Measurements from ENCODE around the gene MMS22L.

Gene MMS22L

GRCh38 chr6:97150932-97151331 is 132.1 kb downstream of the MMS22L start:
- H3K27ac ChIP-seq, result no peak overlapping the region

DNA sequence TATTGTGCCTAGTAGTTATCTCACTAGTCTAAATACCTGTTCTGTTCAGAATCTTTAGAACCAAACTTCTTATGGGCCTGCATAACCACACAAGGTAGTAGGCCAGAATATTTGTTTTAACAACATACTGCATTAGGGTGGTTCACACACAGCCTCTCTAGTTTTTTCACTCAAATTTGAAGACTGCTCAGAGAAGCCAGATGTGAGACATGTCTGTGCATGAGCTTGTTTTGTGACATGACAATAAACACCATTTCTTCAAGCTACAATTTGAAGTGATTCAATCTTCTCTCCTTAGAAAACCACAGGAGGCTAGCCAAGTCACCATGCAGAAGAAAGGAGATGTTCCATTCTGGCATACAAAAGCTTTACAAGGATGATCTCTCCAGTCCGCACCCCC is 135.6 kb downstream of the MMS22L start:
- H3K4me3 ChIP-seq, result no peak overlapping the region
- H3K27ac ChIP-seq, result no peak overlapping the region

More at GRCh38 chr6:97150932-97151331, 132.1 kb downstream of the MMS22L start:
- H3K4me3 ChIP-seq, result no peak overlapping the region

DNA sequence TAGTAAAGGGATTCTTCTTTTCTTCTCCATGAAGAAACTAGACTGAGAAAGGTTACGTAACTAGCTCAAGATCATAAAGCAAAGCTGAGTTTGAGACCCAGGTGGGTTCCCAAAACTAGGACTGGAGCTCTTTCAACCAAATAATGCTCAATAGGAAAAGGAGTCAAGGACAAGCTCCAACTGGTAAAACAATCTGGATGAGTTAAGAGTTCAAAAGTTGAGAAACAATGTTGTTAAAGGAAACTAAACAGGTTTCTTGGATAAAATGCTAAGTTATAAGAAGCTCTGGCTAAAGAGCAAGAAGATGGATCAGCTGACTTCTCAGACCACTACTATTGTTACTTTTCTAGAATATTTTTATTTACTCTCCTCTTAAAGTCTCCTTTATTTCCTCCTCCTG is 137.3 kb downstream of the MMS22L start:
- Histone ChIP-seq H3K27ac (no peak overlapping the region), H3K4me3 (no peak overlapping the region)

- Histone ChIP-seq H3K27ac (no peak overlapping the region), H3K4me3 (no peak overlapping the region)
Observed at GRCh38 chr6:97141756-97142155, 141.3 kb downstream of the MMS22L start.

- Histone ChIP-seq H3K4me3 (no peak overlapping the region), H3K27ac (no peak overlapping the region)
Observed at GRCh38 chr6:97138581-97138980, 144.4 kb downstream of the MMS22L start.

DNA sequence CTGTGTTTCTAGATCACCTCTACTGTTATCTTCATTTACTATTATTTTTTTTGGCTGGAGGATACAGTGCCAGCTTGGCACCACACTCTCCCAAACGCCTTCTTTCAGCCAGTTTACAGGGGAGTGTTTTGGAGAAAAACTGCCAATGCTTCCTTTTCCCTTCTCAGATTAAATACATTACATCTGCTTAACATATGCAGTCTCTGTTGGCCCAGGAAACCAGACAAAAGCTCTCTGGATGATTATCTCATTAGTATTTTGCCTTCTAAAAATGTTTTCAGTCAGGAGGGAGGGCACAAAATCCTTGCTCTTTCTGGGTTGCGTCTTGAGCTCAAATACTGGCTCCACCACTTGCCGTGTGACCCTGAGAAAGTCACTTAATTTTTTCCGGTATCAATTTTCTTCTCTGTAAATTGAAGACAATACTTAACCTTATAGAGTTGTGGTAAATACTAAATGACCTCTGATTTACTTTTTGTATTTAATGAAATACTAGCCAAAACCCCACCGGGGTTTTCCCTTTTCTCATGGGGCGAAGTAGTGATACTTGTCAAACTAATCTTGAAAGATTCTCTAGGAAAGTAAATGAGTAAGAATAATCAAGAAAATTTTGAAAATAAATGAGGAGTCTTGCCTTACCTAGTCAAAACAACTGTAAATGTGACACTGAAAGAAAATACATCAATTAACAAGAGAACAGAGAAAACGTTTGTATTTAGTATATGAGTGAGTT is 146.2 kb downstream of the MMS22L start:
- no peak overlapping the region for H3K27ac ChIP-seq
- H3K4me3 ChIP-seq, result no peak overlapping the region

DNA sequence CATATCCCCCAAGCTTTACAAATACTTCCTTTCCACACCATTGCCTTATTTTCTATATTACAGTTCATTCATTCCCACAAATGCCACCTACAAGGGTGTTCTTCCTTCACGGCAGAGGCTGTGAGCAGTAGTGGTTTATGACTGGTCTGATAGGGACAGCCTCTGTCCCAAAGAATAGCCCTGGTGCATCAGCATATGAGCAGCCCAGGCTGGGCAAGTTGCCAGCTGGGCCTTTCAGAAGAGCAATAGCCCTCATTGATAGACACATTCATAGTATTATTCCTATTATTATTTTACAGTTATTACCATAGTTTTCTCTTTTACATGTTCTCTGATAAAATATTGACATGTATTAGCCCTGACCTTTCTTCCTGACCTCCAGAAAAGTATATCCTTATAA is 149.9 kb downstream of the MMS22L start:
- H3K4me3 ChIP-seq, result no peak overlapping the region
- H3K27ac ChIP-seq, result no peak overlapping the region

- Histone ChIP-seq H3K27ac (no peak overlapping the region), H3K4me3 (no peak overlapping the region)
Observed at GRCh38 chr6:97129106-97129505, 153.9 kb downstream of the MMS22L start.

- Histone ChIP-seq H3K4me3 (no peak overlapping the region), H3K27ac (no peak overlapping the region)
Observed at GRCh38 chr6:97128507-97128906, 154.5 kb downstream of the MMS22L start.

DNA sequence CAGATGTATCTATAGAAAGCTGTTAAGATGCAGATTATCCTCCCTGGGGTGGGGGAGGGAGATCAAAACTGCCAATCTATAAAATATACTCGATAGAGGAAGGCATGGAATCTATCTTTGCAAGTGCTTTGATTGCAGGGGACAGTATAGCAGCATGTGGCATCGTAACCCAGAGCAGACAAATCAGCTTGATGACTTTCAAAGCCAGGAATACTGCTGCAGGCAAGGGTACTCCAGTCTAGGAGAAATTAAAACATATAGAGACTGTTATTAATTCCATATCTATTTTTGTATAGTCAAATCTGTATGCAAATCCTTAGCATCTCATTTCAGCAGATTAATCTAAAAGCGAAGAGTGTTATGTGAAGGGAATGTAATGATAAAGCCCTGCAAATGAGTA is 159.4 kb downstream of the MMS22L start:
- no peak overlapping the region for H3K27ac ChIP-seq
- no peak overlapping the region for H3K4me3 ChIP-seq

GRCh38 chr6:97123112-97123511 is 159.9 kb downstream of the MMS22L start:
- Histone ChIP-seq H3K4me3 (no peak overlapping the region), H3K27ac (no peak overlapping the region)

DNA sequence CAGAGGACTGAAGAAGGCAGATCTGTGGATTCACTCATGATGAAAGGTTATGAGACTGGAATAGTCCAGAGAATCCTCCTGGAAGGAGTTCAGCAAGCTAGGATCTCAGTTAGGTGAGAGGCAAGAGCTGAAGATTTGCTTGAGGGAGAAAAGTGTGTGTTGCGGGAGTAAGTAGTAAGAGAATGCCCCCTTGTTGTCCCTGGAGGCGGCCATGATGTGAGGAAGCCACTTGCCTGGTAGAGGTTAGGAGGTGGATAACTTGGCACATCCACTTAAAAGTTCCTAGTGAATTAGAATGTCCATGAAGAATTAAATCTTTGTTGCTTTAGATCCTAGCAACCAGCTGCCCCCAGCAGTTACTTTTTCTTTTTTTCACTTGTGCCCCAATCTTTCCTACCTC is 162.5 kb downstream of the MMS22L start:
- Histone ChIP-seq H3K4me3 (no peak overlapping the region), H3K27ac (no peak overlapping the region)

- H3K4me3 ChIP-seq, result no peak overlapping the region
- H3K27ac ChIP-seq, result no peak overlapping the region
Observed at GRCh38 chr6:97114645-97115044, 168.4 kb downstream of the MMS22L start.

- H3K27ac ChIP-seq, result no peak overlapping the region
- H3K4me3 ChIP-seq, result no peak overlapping the region
Observed at GRCh38 chr6:97113170-97113569, 169.8 kb downstream of the MMS22L start.

- Histone ChIP-seq H3K4me3 (no peak overlapping the region), H3K27ac (no peak overlapping the region)
Observed at GRCh38 chr6:97111243-97111642, 171.8 kb downstream of the MMS22L start.

GRCh38 chr6:97110626-97111025 is 172.4 kb downstream of the MMS22L start:
- no peak overlapping the region for H3K27ac ChIP-seq
- H3K4me3 ChIP-seq, result no peak overlapping the region

GRCh38 chr6:97110149-97110548 is 172.9 kb downstream of the MMS22L start:
- H3K4me3 ChIP-seq, result no peak overlapping the region
- no peak overlapping the region for H3K27ac ChIP-seq

- Histone ChIP-seq H3K27ac (no peak overlapping the region), H3K4me3 (no peak overlapping the region)
Observed at GRCh38 chr6:97109444-97109843, 173.6 kb downstream of the MMS22L start.

GRCh38 chr6:97102145-97102790 is 180.7 kb downstream of the MMS22L start:
- no peak overlapping the region for H3K27ac ChIP-seq
- no peak overlapping the region for H3K4me3 ChIP-seq

DNA sequence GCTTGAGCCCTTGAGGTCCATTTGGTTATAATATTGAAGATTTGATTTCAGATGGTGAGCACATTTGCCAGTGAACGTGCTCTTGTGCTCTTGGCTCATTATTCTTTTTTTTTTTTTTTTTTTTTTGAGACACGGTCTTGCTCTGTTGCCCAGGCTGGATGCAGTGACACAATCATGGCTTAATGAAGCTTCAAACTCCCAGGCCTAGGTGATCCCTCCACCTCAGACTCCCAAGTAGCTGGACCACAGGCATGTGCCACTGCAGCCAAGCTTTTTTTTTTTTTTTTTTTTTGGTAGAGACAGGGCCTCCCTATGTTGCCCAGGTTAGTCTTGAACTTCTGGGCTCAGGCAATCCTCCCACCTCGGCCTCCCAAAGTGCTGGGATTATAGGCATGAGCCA is 182.3 kb downstream of the MMS22L start:
- H3K27ac ChIP-seq, result no peak overlapping the region
- no peak overlapping the region for H3K4me3 ChIP-seq

All from skin epidermis (tissue), 12 donors.